Thoracic aorta (tissue), 2 donors: Measurements from ENCODE around the gene SUGP1. TPM values are rescaled to one million over a fixed set of nuclear protein-coding genes. Genes with fewer than 3 reads are reported as not detected.
"Not testable (repeated sequence)": the region's sequence is repeated elsewhere in the genome, so short reads cannot be mapped to it uniquely, and the experiment has no call there.

ENCODE experiments used
- ATAC-seq: fragments of 150-250 bp; one replicate; pipeline ENCODE4 v1.8.0; 2017; ENCODE audit warnings: low read depth; ENCODE audit not compliant: insufficient number of reproducible peaks, low FRiP score
- DNase-seq: peaks from one replicate; pipeline ENCODE4 v3.0.0-alpha.2; 2020; ENCODE audit warnings: low spot score
- H3K27ac ChIP-seq, 2 donors: fragments of 200-600 bp; sonication (generic); 1 replicate in 1 of 2; 2 replicates in 1 of 2; pipeline ENCODE4 v1.5.1; 2016; ENCODE audit warnings: mild to moderate bottlenecking in 2 of 2, moderate library complexity in 2 of 2
- H3K27me3 ChIP-seq: fragments of 200-600 bp; sonication (generic); replicated peaks from 2 replicates; pipeline ENCODE4 v1.6.0; 2016; ENCODE audit warnings: mild to moderate bottlenecking; ENCODE audit not compliant: insufficient read depth
- H3K36me3 ChIP-seq: fragments of 200-600 bp; sonication (generic); one replicate; pipeline ENCODE4 v1.5.1; 2016
- H3K4me1 ChIP-seq, 2 donors: fragments of 200-600 bp; sonication (generic); 1 replicate in 1 of 2; 2 replicates in 1 of 2; pipeline versions ENCODE4 v1.5.1 to v1.6.0; 2016; ENCODE audit warnings: low read depth in 2 of 2, mild to moderate bottlenecking in 1 of 2; ENCODE audit not compliant: control insufficient read depth in 1 of 2
- H3K4me3 ChIP-seq: fragments of 200-600 bp; sonication (generic); 2 replicates; pipeline ENCODE4 v1.5.1; 2016; ENCODE audit warnings: mild to moderate bottlenecking
- H3K9me3 ChIP-seq: fragments of 200-600 bp; sonication (generic); 2 replicates; pipeline ENCODE4 v1.5.1; 2016
- total RNA-seq, 2 donors: library from RNA; depleted of rRNA; stranded (reverse); fragments of >200 nt; gene quantifications; one replicate each; pipeline versions ENCODE4 v1.1.0 to v1.2.3, GENCODE V29; 2016
- TF ChIP-seq, protein P1 (sequence below): fragments of 200-600 bp; sonication (generic); IDR thresholded peaks from one replicate; pipeline ENCODE4 v1.5.1; 2019; ENCODE audit warnings: antibody characterized with exemption

SUGP1 gene
- total RNA-seq, 2 donors from 2014 or later: 25.0 to 43.0 TPM

DNA sequence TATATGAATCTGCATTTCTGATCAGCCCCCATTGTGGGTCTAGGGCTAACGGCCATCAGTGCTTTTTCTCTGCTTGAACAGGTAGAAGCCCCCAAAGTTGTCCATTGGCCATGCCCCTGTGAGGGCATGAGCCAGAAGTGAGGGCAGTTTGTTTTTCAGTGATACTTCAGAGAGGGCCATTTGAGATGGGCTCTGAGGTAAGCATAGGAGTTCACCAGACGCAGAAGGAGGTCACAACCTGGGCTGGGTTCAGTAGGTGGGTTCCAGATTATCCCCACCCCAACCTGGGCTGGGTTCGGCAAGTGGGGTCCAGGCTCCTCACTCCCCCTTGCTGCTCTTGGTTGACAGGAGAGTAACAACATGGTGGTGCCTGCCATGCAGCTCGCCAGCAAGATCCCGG, 33.7 kb upstream of the SUGP1 start:
- no peak overlapping the region for H3K27ac ChIP-seq
- DNase-seq (no peak), ATAC-seq (no peak)
- no peaks in the 10 kb centered on the region for H3K9me3 ChIP-seq
- no peaks in the 10 kb centered on the region for H3K27me3 ChIP-seq
- H3K36me3 ChIP-seq: peaks cover 70% of the 10 kb centered on the region
- TF ChIP-seq, protein P1, sequence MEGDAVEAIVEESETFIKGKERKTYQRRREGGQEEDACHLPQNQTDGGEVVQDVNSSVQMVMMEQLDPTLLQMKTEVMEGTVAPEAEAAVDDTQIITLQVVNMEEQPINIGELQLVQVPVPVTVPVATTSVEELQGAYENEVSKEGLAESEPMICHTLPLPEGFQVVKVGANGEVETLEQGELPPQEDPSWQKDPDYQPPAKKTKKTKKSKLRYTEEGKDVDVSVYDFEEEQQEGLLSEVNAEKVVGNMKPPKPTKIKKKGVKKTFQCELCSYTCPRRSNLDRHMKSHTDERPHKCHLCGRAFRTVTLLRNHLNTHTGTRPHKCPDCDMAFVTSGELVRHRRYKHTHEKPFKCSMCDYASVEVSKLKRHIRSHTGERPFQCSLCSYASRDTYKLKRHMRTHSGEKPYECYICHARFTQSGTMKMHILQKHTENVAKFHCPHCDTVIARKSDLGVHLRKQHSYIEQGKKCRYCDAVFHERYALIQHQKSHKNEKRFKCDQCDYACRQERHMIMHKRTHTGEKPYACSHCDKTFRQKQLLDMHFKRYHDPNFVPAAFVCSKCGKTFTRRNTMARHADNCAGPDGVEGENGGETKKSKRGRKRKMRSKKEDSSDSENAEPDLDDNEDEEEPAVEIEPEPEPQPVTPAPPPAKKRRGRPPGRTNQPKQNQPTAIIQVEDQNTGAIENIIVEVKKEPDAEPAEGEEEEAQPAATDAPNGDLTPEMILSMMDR: no peak
- H3K4me1 ChIP-seq: no peaks in the 10 kb centered on the region
- no peak overlapping the region for H3K4me3 ChIP-seq

- Histone ChIP-seq H3K9me3 (no peaks in the 10 kb centered on the region), H3K4me1 (no peaks in the 10 kb centered on the region), H3K27ac (no peak overlapping the region), H3K27me3 (no peaks in the 10 kb centered on the region), H3K4me3 (no peak overlapping the region), H3K36me3 (peaks cover 81% of the 10 kb centered on the region)
- DNase-seq: no peak
- no peak for ATAC-seq
- TF ChIP-seq, protein P1: no peak
These were observed 32.5 kb upstream of the SUGP1 start for GRCh38 chr19:19352823-19353222.

GRCh38 chr19:19350756-19351155, 30.4 kb upstream of the SUGP1 start:
- not testable (repeated sequence) for H3K4me3 ChIP-seq, H3K9me3 ChIP-seq, H3K27ac ChIP-seq, DNase-seq, ATAC-seq, H3K4me1 ChIP-seq, H3K27me3 ChIP-seq
- H3K36me3 ChIP-seq: peaks cover 86% of the 10 kb centered on the region

DNA sequence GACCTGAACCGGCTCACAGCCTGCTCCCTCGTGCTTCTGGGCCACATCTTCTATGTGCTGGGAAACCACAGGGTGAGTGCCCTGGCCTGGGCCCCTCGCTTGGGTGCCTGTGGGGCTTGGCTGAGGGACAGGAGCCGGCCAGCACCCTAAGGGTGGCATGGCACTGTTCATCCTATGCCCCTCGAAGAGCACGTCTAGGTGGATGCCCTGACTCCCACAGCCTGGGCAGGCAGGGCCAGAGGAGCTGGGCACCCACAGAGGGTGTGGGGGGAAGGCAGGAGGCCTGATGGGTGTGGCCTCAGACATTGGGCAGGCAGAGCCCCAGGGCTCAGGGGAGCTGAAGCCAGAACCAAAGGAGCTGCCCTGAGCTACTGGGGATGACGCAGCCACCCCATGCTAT, 29.1 kb upstream of the SUGP1 start:
- H3K27ac ChIP-seq: no peak overlapping the region
- H3K9me3 ChIP-seq: no peaks in the 10 kb centered on the region
- no peak overlapping the region for H3K4me3 ChIP-seq
- no peak for DNase-seq
- no peak for ATAC-seq
- no peaks in the 10 kb centered on the region for H3K4me1 ChIP-seq
- H3K36me3 ChIP-seq: peaks cover 88% of the 10 kb centered on the region
- no peaks in the 10 kb centered on the region for H3K27me3 ChIP-seq
- TF ChIP-seq, protein P1: no peak

GRCh38 chr19:19348266-19348665, 28.0 kb upstream of the SUGP1 start:
- Histone ChIP-seq H3K9me3 (no peaks in the 10 kb centered on the region), H3K4me3 (no peak overlapping the region), H3K4me1 (no peaks in the 10 kb centered on the region), H3K27ac (no peak overlapping the region), H3K27me3 (no peaks in the 10 kb centered on the region), H3K36me3 (peaks cover 90% of the 10 kb centered on the region)
- TF ChIP-seq, protein P1: no peak
- ATAC-seq: no peak
- DNase-seq: no peak

DNA sequence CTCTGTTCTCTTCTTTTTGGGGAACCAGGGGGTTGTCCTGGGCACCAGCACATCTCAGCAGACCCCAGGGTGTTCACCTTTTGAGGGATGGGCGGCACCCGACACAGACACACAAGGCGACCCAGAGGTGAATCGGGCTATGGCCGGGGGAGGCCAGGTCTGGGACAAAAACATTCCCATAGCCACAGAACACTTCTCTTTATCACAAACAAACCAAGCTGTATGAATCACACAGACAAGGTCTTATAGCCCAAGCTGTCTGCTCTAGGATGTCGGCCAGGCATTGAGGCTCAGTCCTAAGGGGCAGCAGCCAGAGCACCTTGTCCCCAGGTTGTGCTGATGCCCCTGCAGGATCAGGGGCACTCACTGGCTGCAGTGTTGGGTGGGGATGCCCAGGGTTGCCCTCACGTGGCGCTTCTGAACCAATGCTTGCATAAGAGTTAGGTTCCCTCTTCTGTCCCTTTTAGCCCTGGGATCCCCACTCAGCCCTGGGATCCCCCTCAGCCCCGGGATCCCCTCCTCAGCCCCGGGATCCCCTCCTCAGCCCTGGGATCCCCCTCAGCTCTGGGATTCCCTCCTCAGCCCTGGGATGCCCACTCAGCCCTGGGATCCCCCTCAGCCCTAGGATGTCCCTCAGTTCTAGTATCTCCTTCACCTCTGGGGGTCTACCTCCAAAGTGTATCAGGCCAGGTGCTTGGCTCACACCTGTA, 27.2 kb upstream of the SUGP1 start:
- H3K9me3 ChIP-seq: no peaks in the 10 kb centered on the region
- DNase-seq (no peak), ATAC-seq (no peak)
- TF ChIP-seq, protein P1: no peak
- H3K4me1 ChIP-seq: no peaks in the 10 kb centered on the region
- no peak overlapping the region for H3K27ac ChIP-seq
- H3K36me3 ChIP-seq: peaks cover 86% of the 10 kb centered on the region
- no peaks in the 10 kb centered on the region for H3K27me3 ChIP-seq
- no peak overlapping the region for H3K4me3 ChIP-seq
